Skin epidermis (tissue), 12 donors: ENCODE data around the gene CEP131.
"Not testable (repeated sequence)": the region's sequence is repeated elsewhere in the genome, so short reads cannot be mapped to it uniquely, and the experiment has no call there.

ENCODE experiments used
- H3K27ac ChIP-seq, 21 experiments: fragments of 200-600 bp; sonication (generic) in 11 of 21; one replicate each; pipeline ENCODE4 v1.5.0; 2020; ENCODE audit warnings: mild to moderate bottlenecking in 3 of 21, inconsistent platforms in 2 of 21, moderate library complexity in 2 of 21
- H3K4me3 ChIP-seq, 7 experiments: fragments of 200-600 bp; sonication (generic) in 2 of 7; one replicate each; pipeline ENCODE4 v1.5.0; 2020; ENCODE audit warnings: inconsistent platforms in 2 of 7, mild to moderate bottlenecking in 2 of 7, moderate library complexity in 1 of 7

CEP131 gene

GRCh38 chr17:81159611-81160265 is 63.0 kb downstream of the CEP131 start:
- Histone ChIP-seq H3K4me3 (peak overlapping the region; percentile 7 to 32 (median 26)), H3K27ac (peak overlapping the region in 14 of 21 experiments; percentile 4 to 80 (median 46))

GRCh38 chr17:81158688-81159590 is 63.8 kb downstream of the CEP131 start:
- no peak overlapping the region for H3K27ac ChIP-seq
- H3K4me3 ChIP-seq: peak overlapping the region in 2 of 7 experiments; percentile 30 to 32

GRCh38 chr17:81157848-81158687 is 64.7 kb downstream of the CEP131 start:
- H3K27ac ChIP-seq: no peak overlapping the region
- H3K4me3 ChIP-seq: no peak overlapping the region

GRCh38 chr17:81156866-81157805 is 65.6 kb downstream of the CEP131 start:
- Histone ChIP-seq H3K4me3 (no peak overlapping the region), H3K27ac (no peak overlapping the region)

- Histone ChIP-seq H3K27ac (no peak overlapping the region), H3K4me3 (no peak overlapping the region)
Observed at GRCh38 chr17:81154961-81155360, 67.8 kb downstream of the CEP131 start.

- not testable (repeated sequence) for H3K4me3 ChIP-seq, H3K27ac ChIP-seq
Observed at GRCh38 chr17:81154016-81154415, 68.7 kb downstream of the CEP131 start.

GRCh38 chr17:81153340-81153803 is 69.4 kb downstream of the CEP131 start:
- Histone ChIP-seq H3K27ac (peak overlapping the region in 1 of 21 experiments; percentile 31), H3K4me3 (no peak overlapping the region)

- Histone ChIP-seq H3K4me3 (no peak overlapping the region), H3K27ac (peak overlapping the region in 1 of 21 experiments; percentile 10)
Observed at GRCh38 chr17:81152288-81152828, 70.4 kb downstream of the CEP131 start.

GRCh38 chr17:81151278-81151677 is 71.5 kb downstream of the CEP131 start:
- H3K4me3 ChIP-seq: no peak overlapping the region
- H3K27ac ChIP-seq: peak overlapping the region in 1 of 21 experiments; percentile 34

- no peak overlapping the region for H3K4me3 ChIP-seq
- peak overlapping the region in 5 of 21 experiments; percentile 1 to 51 (median 34) for H3K27ac ChIP-seq
Observed at GRCh38 chr17:81150377-81151077, 72.2 kb downstream of the CEP131 start.

GRCh38 chr17:81148986-81149533 is 73.7 kb downstream of the CEP131 start:
- Histone ChIP-seq H3K4me3 (no peak overlapping the region), H3K27ac (peak overlapping the region in 1 of 21 experiments; percentile 51)

GRCh38 chr17:81148571-81148970 is 74.2 kb downstream of the CEP131 start:
- no peak overlapping the region for H3K4me3 ChIP-seq
- no peak overlapping the region for H3K27ac ChIP-seq

- H3K4me3 ChIP-seq: no peak overlapping the region
Observed at GRCh38 chr17:81147701-81148100, 75.1 kb downstream of the CEP131 start.

GRCh38 chr17:81146208-81146607 is 76.6 kb downstream of the CEP131 start:
- H3K27ac ChIP-seq, H3K4me3 ChIP-seq: not testable (repeated sequence)

More at GRCh38 chr17:81147701-81148100, 75.1 kb downstream of the CEP131 start:
- no peak overlapping the region for H3K27ac ChIP-seq

GRCh38 chr17:81144423-81144781 is 78.4 kb downstream of the CEP131 start:
- no peak overlapping the region for H3K27ac ChIP-seq

GRCh38 chr17:81143717-81144422 is 78.9 kb downstream of the CEP131 start:
- Histone ChIP-seq H3K4me3 (no peak overlapping the region), H3K27ac (no peak overlapping the region)

More at GRCh38 chr17:81144423-81144781, 78.4 kb downstream of the CEP131 start:
- H3K4me3 ChIP-seq: no peak overlapping the region

- H3K4me3 ChIP-seq: no peak overlapping the region
- no peak overlapping the region for H3K27ac ChIP-seq
Observed at GRCh38 chr17:81143200-81143527, 79.6 kb downstream of the CEP131 start.
